GM19455 (cell line): ENCODE results near the gene PSME1.

ENCODE experiments used
- ATAC-seq: cut with Tn5 transposase; IDR thresholded peaks from one replicate; pipeline ENCODE4 v1.9.1; 2021; ENCODE audit not compliant: unreplicated experiment

Gene PSME1

DNA sequence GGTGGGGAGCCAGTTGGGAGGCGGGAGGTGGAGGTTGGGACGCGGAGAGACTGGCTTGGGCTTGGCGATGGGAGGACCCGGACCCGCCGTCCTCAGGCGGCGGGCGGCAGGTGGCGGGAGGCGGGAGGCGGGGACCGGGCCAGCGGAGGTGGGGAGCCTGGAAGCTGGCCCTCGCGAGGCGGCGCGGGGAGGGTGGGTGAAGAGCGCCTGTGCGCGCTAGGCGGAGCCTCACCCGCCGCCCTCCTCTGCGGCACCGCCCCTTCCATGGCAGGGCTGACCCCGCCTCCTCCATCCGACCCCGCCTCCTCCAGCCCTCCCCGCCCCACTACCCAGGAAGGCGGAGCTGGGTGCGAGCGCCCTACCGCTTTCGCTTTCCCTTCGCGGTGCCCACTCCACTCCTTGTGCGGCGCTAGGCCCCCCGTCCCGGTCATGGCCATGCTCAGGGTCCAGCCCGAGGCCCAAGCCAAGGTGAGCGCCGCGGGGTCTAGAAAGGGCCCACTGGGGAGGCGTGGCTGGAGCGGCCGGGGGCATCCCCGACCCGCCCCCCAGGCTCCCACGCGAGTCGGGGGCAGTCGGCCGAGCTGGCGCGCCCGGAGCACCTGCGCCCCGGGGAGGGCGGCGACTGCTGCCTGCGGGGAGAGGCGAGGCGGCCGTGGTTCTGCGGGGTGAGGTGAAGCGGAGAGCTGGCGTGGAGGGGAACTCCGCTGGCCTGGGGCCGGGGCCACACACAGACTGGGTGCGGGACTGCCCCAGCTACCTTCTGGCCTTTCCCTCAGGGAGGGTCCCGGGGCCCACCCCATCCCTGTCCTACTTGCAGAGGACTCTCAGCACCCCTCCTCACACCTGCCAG, at the start of gene PSME1:
TSS of gene PSME1 (plus strand) at position 361 of the 850 bp plus-strand sequence. CDS start at position 430, 69 bp downstream.
- ATAC-seq, result peak; percentile 76

GRCh38 chr14:24087004-24087403, 49.0 kb upstream of the PSME1 start:
- ATAC-seq, result no peak

DNA sequence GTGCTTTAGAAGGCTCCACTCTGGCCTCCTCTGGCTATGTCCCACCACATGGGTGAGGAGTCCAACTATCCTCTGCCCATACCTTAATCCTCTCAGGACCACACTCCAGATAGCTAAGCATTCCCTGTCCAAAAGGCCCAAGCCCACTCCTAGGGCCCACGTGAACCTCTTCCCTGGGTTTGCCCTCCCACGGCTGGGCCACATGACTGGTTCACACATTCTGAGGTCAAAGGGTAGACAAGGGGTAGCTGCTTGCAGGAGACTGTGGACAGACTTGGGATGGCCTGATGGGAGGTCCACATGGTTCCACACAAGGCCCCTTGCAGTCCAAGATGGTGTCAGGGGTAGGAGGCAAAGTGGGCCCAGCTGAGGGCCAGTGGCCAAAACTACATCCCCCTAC, 47.9 kb upstream of the PSME1 start:
- no peak for ATAC-seq

DNA sequence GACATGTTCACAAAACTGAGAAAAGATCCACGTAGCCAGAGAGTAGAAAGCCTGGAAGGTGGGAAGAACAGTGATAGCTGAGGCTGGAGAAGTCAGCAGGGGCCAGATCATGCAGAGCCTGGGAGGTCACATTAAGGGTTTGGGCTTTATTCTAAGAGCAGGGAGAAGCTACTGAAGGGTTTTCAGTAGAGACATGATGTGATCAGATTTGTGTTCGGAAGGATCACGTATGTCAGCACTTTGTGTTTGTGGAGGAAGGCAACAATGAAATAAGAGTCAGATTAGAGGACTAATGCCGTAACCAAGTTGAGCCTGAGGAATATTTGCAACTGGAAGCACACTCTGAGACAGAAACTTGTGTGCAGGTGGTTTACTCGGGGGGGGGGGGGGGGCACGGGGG, 46.1 kb upstream of the PSME1 start:
- ATAC-seq, result no peak

DNA sequence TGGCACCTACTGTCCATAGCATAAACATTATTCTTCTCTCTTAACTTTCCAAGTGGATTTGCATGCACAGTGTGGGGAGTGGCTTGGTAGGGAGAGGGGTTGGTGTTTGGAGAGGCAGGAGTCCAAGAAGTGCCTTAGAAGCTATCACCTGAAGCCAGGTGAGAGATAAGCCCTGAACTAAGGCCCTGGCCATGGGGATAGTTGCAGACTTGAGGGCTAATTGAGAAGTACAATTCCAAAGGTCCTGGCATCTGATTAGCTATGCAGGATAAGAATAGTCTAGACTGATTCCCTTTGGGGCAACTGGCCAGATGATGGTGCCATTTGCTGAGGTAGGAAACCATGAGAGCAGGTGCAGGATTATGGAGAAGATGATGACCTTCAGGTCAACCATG, 43.9 kb upstream of the PSME1 start:
- no peak for ATAC-seq

GRCh38 chr14:24092505-24093206, 43.3 kb upstream of the PSME1 start:
- ATAC-seq, result no peak

DNA sequence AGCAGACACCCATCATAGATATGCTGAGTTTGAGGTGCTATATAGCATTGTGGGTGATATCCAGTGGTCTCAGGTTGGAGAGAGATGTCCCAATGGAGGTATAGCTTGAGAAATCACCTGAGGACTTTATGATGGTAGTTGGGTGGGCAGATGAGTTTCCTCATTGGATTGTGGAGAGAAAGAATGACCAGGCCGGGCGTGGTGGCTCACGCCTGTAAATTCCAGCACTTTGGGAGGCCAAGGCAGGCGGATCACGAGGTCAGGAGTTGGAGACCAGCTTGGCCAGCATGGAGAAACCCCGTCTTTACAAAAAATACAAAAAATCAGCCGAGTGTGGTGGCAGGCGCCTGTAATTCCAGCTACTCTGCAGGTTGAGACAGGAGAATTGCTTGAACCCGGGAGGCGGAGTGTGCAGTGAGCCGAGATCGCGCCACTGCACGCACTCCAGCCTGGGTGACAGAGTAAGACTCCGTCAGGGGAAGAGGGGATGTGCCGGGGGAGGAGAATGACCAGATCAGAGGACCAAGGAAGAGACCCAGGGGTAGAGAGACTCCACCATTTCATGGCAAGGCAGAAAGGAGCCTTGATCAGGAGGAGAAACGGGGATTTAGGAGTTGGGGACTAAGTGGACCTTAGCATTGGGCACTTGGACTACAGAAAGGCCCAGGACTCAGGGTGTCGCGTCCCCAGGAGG, 42.6 kb upstream of the PSME1 start:
- no peak for ATAC-seq

DNA sequence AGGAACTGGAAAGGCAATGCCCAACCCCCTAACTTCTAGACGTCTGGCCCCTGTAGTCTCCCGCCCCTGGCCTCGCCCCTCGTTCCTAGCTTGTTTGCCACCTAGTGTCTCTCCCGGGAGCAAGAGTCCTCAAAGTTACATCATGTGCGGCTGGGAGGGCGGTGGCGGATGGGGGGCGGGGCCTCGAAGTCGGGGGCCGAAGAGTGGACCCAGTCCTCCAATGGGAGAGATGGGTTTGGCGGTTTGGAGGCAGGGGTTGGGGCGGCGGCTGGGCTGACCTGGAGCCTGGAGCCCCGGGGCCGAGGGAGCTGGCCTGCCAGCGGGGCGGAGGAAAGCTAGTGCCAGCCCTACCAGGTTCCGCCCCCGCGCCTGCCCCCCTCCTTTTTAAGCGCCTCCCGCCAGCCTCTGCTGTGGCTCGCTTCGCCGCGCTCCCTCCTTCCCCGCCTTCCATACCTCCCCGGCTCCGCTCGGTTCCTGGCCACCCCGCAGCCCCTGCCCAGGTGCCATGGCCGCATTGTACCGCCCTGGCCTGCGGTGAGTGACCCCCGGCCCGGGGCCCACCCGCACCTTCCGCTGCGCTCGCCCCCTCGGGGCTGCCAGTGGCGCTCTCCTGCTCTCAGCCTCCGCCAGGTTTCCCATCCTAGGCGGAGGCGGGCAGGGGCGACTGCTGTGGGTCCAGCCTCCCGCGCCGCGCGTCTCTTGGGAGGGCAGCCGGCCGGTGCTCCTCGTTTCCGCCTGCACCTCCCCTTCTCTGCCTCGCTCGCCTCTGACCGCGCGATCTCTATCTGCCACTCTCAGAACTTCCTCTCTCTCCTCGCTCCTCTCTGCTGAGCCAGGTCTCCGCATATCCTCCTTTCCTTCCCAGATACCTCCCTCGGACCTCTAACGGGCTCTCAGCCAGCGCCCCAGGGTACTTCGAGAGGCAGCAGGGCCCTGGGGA, 41.8 kb upstream of the PSME1 start, which contains the start of gene PCK2:
TSS of gene PCK2 (plus strand) at position 411 of the 940 bp plus-strand sequence. CDS start at position 506, 95 bp downstream.
- peak; percentile 51 for ATAC-seq

GRCh38 chr14:24094841-24095270, 41.1 kb upstream of the PSME1 start:
- no peak for ATAC-seq

DNA sequence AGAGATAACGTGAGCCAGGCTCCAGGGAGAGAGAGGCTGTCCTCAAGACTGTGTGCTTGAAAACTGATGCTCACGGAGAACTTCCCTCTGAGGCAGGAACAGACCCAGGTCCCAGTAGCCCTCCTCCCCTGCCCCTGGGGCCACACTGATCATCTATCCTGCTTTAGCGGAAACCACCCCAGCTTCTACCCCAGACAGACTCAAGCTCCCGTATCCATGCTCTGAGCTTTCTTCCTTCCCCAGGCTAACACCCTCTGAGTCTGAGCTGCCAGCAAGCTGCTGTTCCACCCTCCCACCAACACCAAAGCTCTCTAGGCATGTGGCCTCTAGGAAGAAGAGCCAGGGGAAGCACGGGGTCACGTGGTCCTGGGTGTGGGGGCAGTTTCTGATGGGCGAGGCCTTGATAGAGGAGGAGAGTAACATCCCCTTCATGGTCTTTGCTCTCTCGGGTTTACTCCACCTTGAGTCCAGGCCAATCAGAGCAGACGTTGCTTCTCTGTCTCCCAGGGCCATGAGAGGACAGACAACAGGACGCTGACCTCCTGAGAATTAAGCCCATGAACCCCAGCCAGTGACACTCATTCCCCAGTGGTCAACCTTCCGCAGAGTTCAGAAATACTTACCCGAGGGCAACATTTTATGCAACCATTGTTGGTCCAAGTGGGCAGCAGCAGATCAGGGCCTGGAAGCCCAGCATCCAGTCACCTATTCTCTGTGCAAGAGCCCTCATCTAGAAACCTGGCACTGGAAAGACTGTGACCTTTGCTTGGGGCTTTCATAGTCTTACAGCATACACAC, 40.5 kb upstream of the PSME1 start:
- ATAC-seq, result peak; percentile 61

GRCh38 chr14:24096545-24097181, 39.3 kb upstream of the PSME1 start:
- ATAC-seq, result no peak

- ATAC-seq, result no peak
Measured at GRCh38 chr14:24098229-24098926, 37.6 kb upstream of the PSME1 start.

GRCh38 chr14:24098927-24099813, 36.8 kb upstream of the PSME1 start:
- ATAC-seq, result no peak

- ATAC-seq, result no peak
Measured at GRCh38 chr14:24100197-24100981, 35.6 kb upstream of the PSME1 start.

- ATAC-seq, result no peak
Measured at GRCh38 chr14:24100982-24101494, 35.0 kb upstream of the PSME1 start.

DNA sequence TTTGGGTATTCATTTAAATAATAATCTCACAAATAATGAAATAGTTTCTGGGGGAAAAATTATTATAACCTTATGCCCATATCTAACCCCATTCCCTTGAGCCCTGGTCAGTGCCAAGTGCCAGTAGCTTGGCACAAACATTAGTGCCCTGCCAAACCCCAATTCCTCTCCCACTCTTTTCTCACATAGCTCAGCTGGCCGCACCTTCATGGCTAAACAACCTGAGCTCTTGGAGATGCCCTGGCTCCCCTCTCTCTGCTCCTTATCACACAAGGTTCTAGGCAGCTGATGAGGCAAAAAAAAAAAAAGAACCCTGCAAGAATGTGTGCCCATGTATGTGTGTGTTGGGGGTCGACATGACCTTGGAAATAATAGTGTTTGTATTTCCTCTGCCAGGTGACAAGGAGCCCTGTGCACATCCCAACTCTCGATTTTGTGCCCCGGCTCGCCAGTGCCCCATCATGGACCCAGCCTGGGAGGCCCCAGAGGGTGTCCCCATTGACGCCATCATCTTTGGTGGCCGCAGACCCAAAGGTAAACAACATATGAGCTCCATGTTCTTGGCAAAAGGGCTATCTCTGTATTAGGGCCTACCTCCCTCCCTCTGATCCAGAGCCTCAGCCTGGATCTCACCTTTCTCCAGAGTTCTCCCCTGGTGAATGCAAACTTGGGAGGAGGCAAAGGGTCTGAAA, 33.5 kb upstream of the PSME1 start:
- no peak for ATAC-seq
